ENCODE data around the gene ARSI. TPM values are rescaled to one million over a fixed set of nuclear protein-coding genes. Genes with fewer than 3 reads are reported as not detected.

ARSI gene
- total RNA-seq, 1 donor from 2014 or later: 3.5 TPM

GRCh38 chr5:150291388-150292385 lies 11.0 kb downstream of the ARSI start:
- no peak for TF ChIP-seq CTCF (IDR thresholded peaks at IDR 0.05)
- H3K4me1 ChIP-seq: no peaks in the 10 kb centered on the region
- peaks cover 8% of the 10 kb centered on the region for H3K27me3 ChIP-seq (ENCODE audit: low read depth)
- H3K27ac ChIP-seq: no peak overlapping the region
- ATAC-seq (no peak), DNase-seq (no peak)
- H3K4me3 ChIP-seq: no peak overlapping the region
- no peaks in the 10 kb centered on the region for H3K36me3 ChIP-seq
- intact Hi-C loops (cut with DNase I): no loop called here
- no peaks in the 10 kb centered on the region for H3K9me3 ChIP-seq

- Histone ChIP-seq H3K27ac (no peak within 1 kb of the TSS), H3K9me3 (no peaks in the 10 kb centered on the region), H3K36me3 (no peaks in the 10 kb centered on the region), H3K4me3 (no peak within 1 kb of the TSS), H3K4me1 (no peaks in the 10 kb centered on the region), H3K27me3 (ENCODE audit: low read depth) (peaks cover 8% of the 10 kb centered on the region)
- TF ChIP-seq CTCF (IDR thresholded peaks at IDR 0.05): no peak
- intact Hi-C loops (cut with DNase I): no loop called here
- DNase-seq (no peak), ATAC-seq (no peak)
These were observed 12.9 kb downstream of the ARSI start, which contains the start of gene CAMK2A for GRCh38 chr5:150289551-150290390. CAMK2A (minus strand) TSS chr5:150289773; CDS start chr5:150289625, 148 bp downstream.

GRCh38 chr5:150288791-150289190 lies 13.9 kb downstream of the ARSI start:
- intact Hi-C loops (cut with DNase I): no loop called here
- Histone ChIP-seq H3K4me1 (no peaks in the 10 kb centered on the region), H3K27ac (no peak overlapping the region), H3K36me3 (no peaks in the 10 kb centered on the region), H3K9me3 (no peaks in the 10 kb centered on the region), H3K4me3 (no peak overlapping the region), H3K27me3 (ENCODE audit: low read depth) (peaks cover 8% of the 10 kb centered on the region)
- ATAC-seq (no peak), DNase-seq (no peak)
- no peak for TF ChIP-seq CTCF (IDR thresholded peaks at IDR 0.05)

GRCh38 chr5:150288361-150288760 lies 14.3 kb downstream of the ARSI start:
- DNase-seq (no peak), ATAC-seq (no peak)
- no peak for TF ChIP-seq CTCF (IDR thresholded peaks at IDR 0.05)
- Histone ChIP-seq H3K27me3 (ENCODE audit: low read depth) (peaks cover 8% of the 10 kb centered on the region), H3K9me3 (no peaks in the 10 kb centered on the region), H3K4me3 (no peak overlapping the region), H3K36me3 (no peaks in the 10 kb centered on the region), H3K4me1 (no peaks in the 10 kb centered on the region), H3K27ac (no peak overlapping the region)
- intact Hi-C loops (cut with DNase I): no loop called here

GRCh38 chr5:150286820-150287219 lies 15.9 kb downstream of the ARSI start:
- Histone ChIP-seq H3K4me3 (no peak overlapping the region), H3K27ac (no peak overlapping the region), H3K4me1 (no peaks in the 10 kb centered on the region), H3K36me3 (no peaks in the 10 kb centered on the region), H3K27me3 (ENCODE audit: low read depth) (peaks cover 5% of the 10 kb centered on the region), H3K9me3 (no peaks in the 10 kb centered on the region)
- ATAC-seq: no peak
- TF ChIP-seq CTCF (IDR thresholded peaks at IDR 0.05): no peak
- DNase-seq: no peak
- intact Hi-C loops (cut with DNase I): no loop called here
